K562 (cell line): ENCODE measurements around the gene NDST4. TPM values are rescaled to one million over a fixed set of nuclear protein-coding genes. Genes with fewer than 3 reads are reported as not detected.

Source experiments
- ATAC-seq: fragments of 200-7000 bp; cut with Tn5 transposase; 3 replicates; pipeline ENCODE4 v1.9.1; 2020; ENCODE audit warnings: moderate library complexity
- BruUV-seq: library from RNA; stranded (reverse); fragments of 400-500 nt; replicated peaks from 2 replicates; lab custom pipeline; 2021; lab: Mats Ljungman, UMichigan
- CTCF ChIA-PET: fragments of 300-600 bp; formaldehyde crosslinking; extraction: SDS; loops from one replicate; lab custom pipeline; 2021; ENCODE audit warnings: low intra/inter-chr PET ratio; lab: Yijun Ruan, JAX
- POLR2A ChIA-PET: fragments of 300-600, 350-650 bp; sonication (Branson Sonifier 250); formaldehyde crosslinking; extraction: SDS; loops from one replicate; lab custom pipeline; 2021; ENCODE audit warnings: antibody characterized with exemption, inconsistent platforms; lab: Yijun Ruan, JAX
- DNase-seq, 4 experiments: peaks; one replicate each; pipeline versions ENCODE4 v3.0.0 to v3.0.0-alpha.2; 2011 to 2018; ENCODE audit warnings: low spot score in 3 of 4, mixed read lengths in 3 of 4; ENCODE audit errors: extremely low read depth in 1 of 4
- FAIRE-seq: peaks from 2 replicates; lab custom pipeline; 2011; peaks lifted over from hg19 to GRCh38; lab: Jason Lieb, UNC
- H2AFZ ChIP-seq: 2 replicates; pipeline ENCODE4 v1.6.0; 2011; ENCODE audit warnings: low read depth, low read length, control low read depth, inconsistent platforms
- H3K27ac ChIP-seq: fragments of 200-600 bp; 3 replicates; pipeline ENCODE4 v1.8.0; 2011; ENCODE audit warnings: low read depth, mild to moderate bottlenecking, control low read depth, inconsistent platforms, low read length, moderate library complexity, mixed read lengths; ENCODE audit errors: extremely low read depth
- H3K27me3 ChIP-seq, 2 experiments: fragments of 300-600 bp in 1 of 2; 2 replicates in 1 of 2; 3 replicates in 1 of 2; pipeline versions ENCODE4 v1.6.0 to v1.8.0; 2011; ENCODE audit warnings: inconsistent platforms in 2 of 2, low read length in 2 of 2, mild to moderate bottlenecking in 1 of 2, mixed read lengths in 1 of 2, moderate library complexity in 1 of 2; ENCODE audit not compliant: control insufficient read depth in 2 of 2, insufficient read depth in 2 of 2
- H3K36me3 ChIP-seq: fragments of 300-600 bp; 3 replicates; pipeline ENCODE4 v1.8.0; 2011; ENCODE audit warnings: mild to moderate bottlenecking, low read length, inconsistent platforms; ENCODE audit not compliant: control insufficient read depth, insufficient read depth
- H3K4me1 ChIP-seq, 2 experiments: fragments of 200-600 bp in 1 of 2; replicated peaks in 1 of 2; 2 replicates in 1 of 2; 3 replicates in 1 of 2; pipeline versions ENCODE4 v1.5.1 to v1.8.0; 2011; ENCODE audit warnings: inconsistent platforms in 2 of 2, low read length in 2 of 2, mild to moderate bottlenecking in 1 of 2, mixed read lengths in 1 of 2, moderate library complexity in 1 of 2; ENCODE audit not compliant: control insufficient read depth in 2 of 2, insufficient read depth in 2 of 2
- H3K4me2 ChIP-seq: 2 replicates; pipeline ENCODE4 v1.6.1; 2011; ENCODE audit warnings: low read length, control low read depth, inconsistent platforms, mixed read lengths; ENCODE audit not compliant: insufficient read depth
- H3K4me3 ChIP-seq: fragments of 200-600 bp; sonication (generic), shearing (Covaris generic); 2 replicates; pipeline ENCODE4 v1.5.1; 2016; ENCODE audit warnings: control low read depth, inconsistent platforms
- H3K79me2 ChIP-seq: fragments of 200-600 bp; 3 replicates; pipeline ENCODE4 v1.8.0; 2011; ENCODE audit warnings: low read length, inconsistent platforms; ENCODE audit not compliant: control insufficient read depth, insufficient read depth
- H3K9ac ChIP-seq, 2 experiments: 2 replicates each; pipeline versions ENCODE4 v1.6.0 to v1.6.1; 2011; ENCODE audit warnings: low read depth in 2 of 2, low read length in 2 of 2, control low read depth in 1 of 2, inconsistent platforms in 1 of 2, mild to moderate bottlenecking in 1 of 2, mixed read lengths in 1 of 2; ENCODE audit not compliant: insufficient read depth in 1 of 2
- H3K9me1 ChIP-seq: one replicate; pipeline ENCODE4 v1.6.0; 2011; ENCODE audit warnings: inconsistent platforms, mild to moderate bottlenecking, low read length, moderate library complexity; ENCODE audit not compliant: control insufficient read depth, insufficient read depth
- H3K9me3 ChIP-seq: replicated peaks from 2 replicates; pipeline ENCODE4 v1.5.1; 2011; ENCODE audit warnings: low read depth, low read length, inconsistent platforms; ENCODE audit not compliant: control insufficient read depth, insufficient read depth
- H4K20me1 ChIP-seq: replicated peaks from 2 replicates; pipeline ENCODE4 v1.6.1; 2011; ENCODE audit warnings: low read length, inconsistent platforms, mixed read lengths; ENCODE audit not compliant: control insufficient read depth, insufficient read depth
- CBX2 ChIP-seq: fragments of 200-600 bp; sonication (generic); IDR thresholded peaks from one replicate; pipeline ENCODE4 v1.6.1; 2012; ENCODE audit warnings: mild to moderate bottlenecking, low read length, inconsistent platforms; ENCODE audit not compliant: insufficient read depth, poor library complexity, severe bottlenecking
- CEBPG ChIP-seq, 3 experiments: fragments of 200-800 bp in 1 of 3; sonication (Bioruptor generic) in 1 of 3; sonication (generic) in 1 of 3; formaldehyde crosslinking in 1 of 3; IDR thresholded peaks in 2 of 3; conservative IDR thresholded peaks in 1 of 3; 2 replicates each; pipeline versions ENCODE4 v1.6.1 to v1.8.0; 2016 to 2022; ENCODE audit warnings: missing compliant biosample characterization in 2 of 3, missing genetic modification characterization in 2 of 3, mild to moderate bottlenecking in 1 of 3, missing genetic modification reagents in 1 of 3
- DMBX1 ChIP-seq: fragments of 250-450 bp; sonication (Bioruptor Pico); IDR thresholded peaks from 2 replicates; pipeline ENCODE4 v1.8.0; 2022; ENCODE audit warnings: inconsistent platforms, mild to moderate bottlenecking, moderate library complexity, borderline replicate concordance
- EGR1 ChIP-seq: fragments of 450-650 bp; conservative IDR thresholded peaks from 2 replicates; pipeline ENCODE4 v1.6.1; 2017; ENCODE audit warnings: mild to moderate bottlenecking
- HDAC8 ChIP-seq: fragments of 450-650 bp; IDR thresholded peaks from 2 replicates; pipeline ENCODE4 v1.6.1; 2016; ENCODE audit warnings: mild to moderate bottlenecking, missing genetic modification characterization, moderate library complexity, missing compliant biosample characterization
- MYBL2 ChIP-seq, 2 experiments: fragments of 450-650 bp in 1 of 2; sonication (generic) in 1 of 2; formaldehyde crosslinking in 1 of 2; IDR thresholded peaks; 2 replicates each; pipeline versions ENCODE4 v1.6.1 to v1.8.1; 2017 to 2022; ENCODE audit warnings: borderline replicate concordance in 1 of 2, inconsistent platforms in 1 of 2, low read depth in 1 of 2, mild to moderate bottlenecking in 1 of 2, missing genetic modification reagents in 1 of 2, moderate library complexity in 1 of 2
- RCOR1 ChIP-seq, 2 experiments: IDR thresholded peaks; 2 replicates each; pipeline ENCODE4 v1.6.1; 2012; ENCODE audit warnings: low read depth in 2 of 2, low read length in 2 of 2, borderline replicate concordance in 1 of 2, improper control_type of control experiment in 1 of 2
- SETDB1 ChIP-seq: IDR thresholded peaks from one replicate; pipeline ENCODE4 v1.6.1; 2012; ENCODE audit warnings: low read length, control low read depth, inconsistent platforms
- WGBS: fragments of 100-300 bp; shearing (Covaris generic); methylation state at CpG from one replicate; pipeline ENCODE4 v1.1.6; 2016; ENCODE audit warnings: low coverage, mixed read lengths; ENCODE audit not compliant: insufficient coverage; ENCODE audit errors: missing lambda C conversion rate; 5-methylcytosine and 5-hydroxymethylcytosine counted together
- in situ Hi-C: fragments of 300-500 bp; cut with MboI; formaldehyde crosslinking; loops from 4 replicates; pipeline ENCODE4 v1.15.0; 2018; ENCODE audit warnings: inconsistent platforms, mixed read lengths
- intact Hi-C: fragments of 100-400 bp; cut with micrococcal nuclease; formaldehyde crosslinking; loops from 2 replicates; pipeline ENCODE4 v1.14.2; 2022
- polyA plus RNA-seq, 8 experiments: library from polyadenylated mRNA; depleted of rRNA in 4 of 8; stranded (reverse) in 5 of 8; unstranded in 3 of 8; fragments of >200 nt; fragmentation: Nextera tagmentation in 2 of 8; fragmentation: Illumina TruSeq in 1 of 8; extraction: Ambion mirVana in 2 of 8; extraction: Trizol in 1 of 8; gene quantifications; 2 replicates each; pipeline versions ENCODE4 v1.2.1 to v1.2.3, GENCODE V29; 2011 to 2014; ENCODE audit warnings: inconsistent platforms in 1 of 8, missing spikeins in 1 of 8
- total RNA-seq, 7 experiments: library from RNA; depleted of rRNA in 6 of 7; stranded (reverse); fragments of >200 nt in 6 of 7; fragmentation: Illumina TruSeq in 2 of 7; extraction: Trizol in 2 of 7; gene quantifications; 2 replicates each; pipeline versions ENCODE4 v1.2.1 to v1.2.3, GENCODE V29; 2011 to 2021; ENCODE audit warnings: low replicate concordance in 1 of 7
- TF ChIP-seq, protein P1 (sequence below): fragments of 200-400 bp; formaldehyde crosslinking; IDR thresholded peaks from 2 replicates; pipeline ENCODE4 v1.6.1; 2017; ENCODE audit warnings: mild to moderate bottlenecking, low read depth, low read length, moderate library complexity
- TF ChIP-seq, protein P2 (sequence below): fragments of 250-450 bp; sonication (Bioruptor Pico); IDR thresholded peaks from 2 replicates; pipeline ENCODE4 v1.4.0; 2020; ENCODE audit warnings: borderline replicate concordance
- TF ChIP-seq, protein P3 (sequence below): sonication (generic); formaldehyde crosslinking; IDR thresholded peaks from 2 replicates; pipeline ENCODE4 v1.8.1; 2023; ENCODE audit warnings: mild to moderate bottlenecking, missing genetic modification reagents
- TF ChIP-seq, protein P4 (sequence below): fragments of 450-650 bp; IDR thresholded peaks from 2 replicates; pipeline ENCODE4 v1.6.1; 2016; ENCODE audit warnings: mild to moderate bottlenecking

NDST4 gene
- total and polyA plus RNA-seq, 9 of the 15 experiments (the other 6 are each of a cell fraction or from before 2014, with no cell fraction given), result not detected

DNA sequence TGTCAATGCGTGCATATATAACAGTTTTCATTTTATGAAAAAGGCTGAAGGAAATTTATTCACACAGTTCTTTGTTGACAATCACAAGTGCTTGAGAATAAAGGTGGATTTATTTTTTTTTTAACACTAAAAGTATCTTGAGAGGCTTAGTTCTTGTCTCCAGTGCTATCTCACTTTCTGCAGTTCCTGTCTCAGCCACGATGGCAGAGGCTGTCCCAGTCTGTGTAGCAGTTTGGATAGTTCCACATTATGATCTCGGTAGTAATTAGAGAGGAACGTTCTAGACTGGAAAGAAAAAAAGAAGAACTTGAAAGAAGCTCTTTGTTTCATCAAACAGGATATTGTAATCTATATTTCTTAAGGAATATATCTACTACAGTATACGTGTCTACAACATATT is 285.8 kb downstream of the NDST4 start:
- POLR2A ChIA-PET, result no interaction called here
- Histone ChIP-seq H3K9ac (no peak overlapping the region), H3K4me2 (no peak overlapping the region), H3K79me2 (no peaks in the 10 kb centered on the region), H3K36me3 (no peaks in the 10 kb centered on the region), H3K9me3 (no peaks in the 10 kb centered on the region), H2AFZ (no peak overlapping the region), H3K4me1 (no peaks in the 10 kb centered on the region), H3K9me1 (no peaks in the 10 kb centered on the region), H3K27me3 (no peaks in the 10 kb centered on the region), H3K27ac (no peak overlapping the region), H4K20me1 (no peaks in the 10 kb centered on the region), H3K4me3 (no peak overlapping the region)
- no peak for DNase-seq
- intact Hi-C loops, result no loop called here
- WGBS, result 0% methylated on average over 5 of the region's 5 CpGs
- BruUV-seq, result no TSS peak
- ATAC-seq, result no peak
- in situ Hi-C loops, result no loop called here
- CTCF ChIA-PET, result no interaction called here
- FAIRE-seq, result no peak
- TF ChIP-seq, protein P1, sequence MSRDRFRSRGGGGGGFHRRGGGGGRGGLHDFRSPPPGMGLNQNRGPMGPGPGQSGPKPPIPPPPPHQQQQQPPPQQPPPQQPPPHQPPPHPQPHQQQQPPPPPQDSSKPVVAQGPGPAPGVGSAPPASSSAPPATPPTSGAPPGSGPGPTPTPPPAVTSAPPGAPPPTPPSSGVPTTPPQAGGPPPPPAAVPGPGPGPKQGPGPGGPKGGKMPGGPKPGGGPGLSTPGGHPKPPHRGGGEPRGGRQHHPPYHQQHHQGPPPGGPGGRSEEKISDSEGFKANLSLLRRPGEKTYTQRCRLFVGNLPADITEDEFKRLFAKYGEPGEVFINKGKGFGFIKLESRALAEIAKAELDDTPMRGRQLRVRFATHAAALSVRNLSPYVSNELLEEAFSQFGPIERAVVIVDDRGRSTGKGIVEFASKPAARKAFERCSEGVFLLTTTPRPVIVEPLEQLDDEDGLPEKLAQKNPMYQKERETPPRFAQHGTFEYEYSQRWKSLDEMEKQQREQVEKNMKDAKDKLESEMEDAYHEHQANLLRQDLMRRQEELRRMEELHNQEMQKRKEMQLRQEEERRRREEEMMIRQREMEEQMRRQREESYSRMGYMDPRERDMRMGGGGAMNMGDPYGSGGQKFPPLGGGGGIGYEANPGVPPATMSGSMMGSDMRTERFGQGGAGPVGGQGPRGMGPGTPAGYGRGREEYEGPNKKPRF, result no peak
- no peak for TF ChIP-seq CBX2
- TF ChIP-seq, protein P2, sequence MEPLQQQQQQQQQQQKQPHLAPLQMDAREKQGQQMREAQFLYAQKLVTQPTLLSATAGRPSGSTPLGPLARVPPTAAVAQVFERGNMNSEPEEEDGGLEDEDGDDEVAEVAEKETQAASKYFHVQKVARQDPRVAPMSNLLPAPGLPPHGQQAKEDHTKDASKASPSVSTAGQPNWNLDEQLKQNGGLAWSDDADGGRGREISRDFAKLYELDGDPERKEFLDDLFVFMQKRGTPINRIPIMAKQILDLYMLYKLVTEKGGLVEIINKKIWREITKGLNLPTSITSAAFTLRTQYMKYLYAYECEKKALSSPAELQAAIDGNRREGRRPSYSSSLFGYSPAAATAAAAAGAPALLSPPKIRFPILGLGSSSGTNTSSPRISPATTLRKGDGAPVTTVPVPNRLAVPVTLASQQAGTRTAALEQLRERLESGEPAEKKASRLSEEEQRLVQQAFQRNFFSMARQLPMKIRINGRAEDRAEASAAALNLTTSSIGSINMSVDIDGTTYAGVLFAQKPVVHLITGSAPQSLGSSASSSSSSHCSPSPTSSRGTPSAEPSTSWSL (CRISPR knock-in tag), result no peak
- TF ChIP-seq SETDB1, result no peak
- TF ChIP-seq EGR1, result no peak
- no peak for TF ChIP-seq MYBL2 (IDR thresholded peaks at IDR 0.05; ENCODE audit: low read depth)
- no peak for TF ChIP-seq MYBL2 (CRISPR knock-in tag; IDR thresholded peaks at IDR 0.05; ENCODE audit: borderline replicate concordance)
- no peak for TF ChIP-seq DMBX1 (CRISPR knock-in tag)
- no peak for TF ChIP-seq CEBPG (CRISPR knock-in tag; IDR thresholded peaks at IDR 0.05)
- TF ChIP-seq CEBPG (tag; conservative IDR thresholded peaks at IDR 0.05 in 1 of 2, IDR thresholded peaks at IDR 0.05 in 1 of 2), result no peak
- no peak for TF ChIP-seq RCOR1 (IDR thresholded peaks at IDR 0.05; ENCODE audit: borderline replicate concordance in 1 of 2, low read depth in 2 of 2, low read length in 2 of 2)
- TF ChIP-seq, protein P3, sequence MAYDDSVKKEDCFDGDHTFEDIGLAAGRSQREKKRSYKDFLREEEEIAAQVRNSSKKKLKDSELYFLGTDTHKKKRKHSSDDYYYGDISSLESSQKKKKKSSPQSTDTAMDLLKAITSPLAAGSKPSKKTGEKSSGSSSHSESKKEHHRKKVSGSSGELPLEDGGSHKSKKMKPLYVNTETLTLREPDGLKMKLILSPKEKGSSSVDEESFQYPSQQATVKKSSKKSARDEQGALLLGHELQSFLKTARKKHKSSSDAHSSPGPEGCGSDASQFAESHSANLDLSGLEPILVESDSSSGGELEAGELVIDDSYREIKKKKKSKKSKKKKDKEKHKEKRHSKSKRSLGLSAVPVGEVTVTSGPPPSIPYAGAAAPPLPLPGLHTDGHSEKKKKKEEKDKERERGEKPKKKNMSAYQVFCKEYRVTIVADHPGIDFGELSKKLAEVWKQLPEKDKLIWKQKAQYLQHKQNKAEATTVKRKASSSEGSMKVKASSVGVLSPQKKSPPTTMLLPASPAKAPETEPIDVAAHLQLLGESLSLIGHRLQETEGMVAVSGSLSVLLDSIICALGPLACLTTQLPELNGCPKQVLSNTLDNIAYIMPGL, result no peak
- TF ChIP-seq HDAC8 (tag), result no peak
- TF ChIP-seq, protein P4, sequence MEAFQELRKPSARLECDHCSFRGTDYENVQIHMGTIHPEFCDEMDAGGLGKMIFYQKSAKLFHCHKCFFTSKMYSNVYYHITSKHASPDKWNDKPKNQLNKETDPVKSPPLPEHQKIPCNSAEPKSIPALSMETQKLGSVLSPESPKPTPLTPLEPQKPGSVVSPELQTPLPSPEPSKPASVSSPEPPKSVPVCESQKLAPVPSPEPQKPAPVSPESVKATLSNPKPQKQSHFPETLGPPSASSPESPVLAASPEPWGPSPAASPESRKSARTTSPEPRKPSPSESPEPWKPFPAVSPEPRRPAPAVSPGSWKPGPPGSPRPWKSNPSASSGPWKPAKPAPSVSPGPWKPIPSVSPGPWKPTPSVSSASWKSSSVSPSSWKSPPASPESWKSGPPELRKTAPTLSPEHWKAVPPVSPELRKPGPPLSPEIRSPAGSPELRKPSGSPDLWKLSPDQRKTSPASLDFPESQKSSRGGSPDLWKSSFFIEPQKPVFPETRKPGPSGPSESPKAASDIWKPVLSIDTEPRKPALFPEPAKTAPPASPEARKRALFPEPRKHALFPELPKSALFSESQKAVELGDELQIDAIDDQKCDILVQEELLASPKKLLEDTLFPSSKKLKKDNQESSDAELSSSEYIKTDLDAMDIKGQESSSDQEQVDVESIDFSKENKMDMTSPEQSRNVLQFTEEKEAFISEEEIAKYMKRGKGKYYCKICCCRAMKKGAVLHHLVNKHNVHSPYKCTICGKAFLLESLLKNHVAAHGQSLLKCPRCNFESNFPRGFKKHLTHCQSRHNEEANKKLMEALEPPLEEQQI, result no peak
